H4 (cell line): ENCODE results near the gene ENDOD1. TPM values are rescaled to one million over a fixed set of nuclear protein-coding genes. Genes with fewer than 3 reads are reported as not detected.
"Not testable (repeated sequence)": the region's sequence is repeated elsewhere in the genome, so short reads cannot be mapped to it uniquely, and the experiment has no call there.

Experiments used
- DNase-seq: peaks from one replicate; pipeline ENCODE4 v3.0.0-alpha.2; 2015; ENCODE audit warnings: low spot score
- total RNA-seq: library from RNA; depleted of rRNA; stranded (reverse); fragments of >200 nt; shearing (Covaris generic); gene quantifications from 2 replicates; pipeline ENCODE4 v1.2.3, GENCODE V29; 2014; rRNA removed

Gene ENDOD1, protein sequence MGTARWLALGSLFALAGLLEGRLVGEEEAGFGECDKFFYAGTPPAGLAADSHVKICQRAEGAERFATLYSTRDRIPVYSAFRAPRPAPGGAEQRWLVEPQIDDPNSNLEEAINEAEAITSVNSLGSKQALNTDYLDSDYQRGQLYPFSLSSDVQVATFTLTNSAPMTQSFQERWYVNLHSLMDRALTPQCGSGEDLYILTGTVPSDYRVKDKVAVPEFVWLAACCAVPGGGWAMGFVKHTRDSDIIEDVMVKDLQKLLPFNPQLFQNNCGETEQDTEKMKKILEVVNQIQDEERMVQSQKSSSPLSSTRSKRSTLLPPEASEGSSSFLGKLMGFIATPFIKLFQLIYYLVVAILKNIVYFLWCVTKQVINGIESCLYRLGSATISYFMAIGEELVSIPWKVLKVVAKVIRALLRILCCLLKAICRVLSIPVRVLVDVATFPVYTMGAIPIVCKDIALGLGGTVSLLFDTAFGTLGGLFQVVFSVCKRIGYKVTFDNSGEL
- total RNA-seq = 3.6 and 4.0 TPM in 2 replicates

DNA sequence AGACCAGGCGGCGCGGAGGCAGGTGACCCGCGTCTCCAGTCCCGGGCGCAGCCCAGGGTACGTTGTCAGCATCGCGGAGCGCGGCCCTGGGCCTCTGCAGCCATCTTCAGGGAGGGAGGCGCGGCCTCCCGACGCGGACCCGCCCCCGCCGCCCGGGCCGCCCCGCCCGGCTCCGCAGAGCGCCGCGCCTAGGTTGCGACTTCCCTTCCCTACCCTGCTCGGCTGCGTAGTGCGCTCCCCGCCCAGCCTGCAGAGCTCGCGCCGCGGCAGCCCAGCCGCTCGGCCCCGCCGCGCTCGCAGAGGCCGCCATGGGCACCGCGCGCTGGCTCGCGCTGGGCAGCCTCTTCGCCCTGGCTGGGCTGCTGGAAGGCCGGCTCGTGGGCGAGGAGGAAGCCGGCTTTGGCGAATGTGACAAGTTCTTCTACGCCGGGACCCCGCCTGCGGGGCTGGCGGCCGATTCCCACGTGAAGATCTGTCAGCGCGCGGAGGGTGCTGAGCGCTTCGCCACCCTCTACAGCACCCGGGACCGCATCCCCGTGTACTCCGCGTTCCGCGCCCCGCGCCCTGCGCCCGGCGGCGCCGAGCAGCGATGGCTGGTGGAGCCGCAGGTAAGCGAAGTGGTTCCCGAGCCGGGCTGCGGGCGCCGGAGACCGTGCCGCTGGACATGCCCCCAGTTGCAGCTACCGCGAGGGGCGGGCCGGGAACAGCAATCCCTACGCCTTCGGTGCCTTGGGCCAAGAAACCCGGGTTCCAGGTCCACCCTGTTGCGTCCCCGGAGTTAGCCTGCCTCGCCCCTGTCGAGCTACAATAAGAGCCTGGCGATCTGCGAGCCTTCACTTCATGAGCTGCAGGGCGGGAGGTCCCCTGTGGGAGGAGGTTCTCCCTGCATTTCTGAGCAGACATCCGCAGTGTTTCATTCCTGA, at the start of gene ENDOD1:
TSS of gene ENDOD1 (plus strand) at position 227 of the 923 bp plus-strand sequence. CDS start at position 309, 82 bp downstream.
- DNase-seq = peak; percentile 44

- DNase-seq = no peak
These were observed 47.4 kb upstream of the ENDOD1 start for GRCh38 chr11:95042239-95042638.

GRCh38 chr11:95042906-95043305, 46.7 kb upstream of the ENDOD1 start:
- DNase-seq = no peak

DNA sequence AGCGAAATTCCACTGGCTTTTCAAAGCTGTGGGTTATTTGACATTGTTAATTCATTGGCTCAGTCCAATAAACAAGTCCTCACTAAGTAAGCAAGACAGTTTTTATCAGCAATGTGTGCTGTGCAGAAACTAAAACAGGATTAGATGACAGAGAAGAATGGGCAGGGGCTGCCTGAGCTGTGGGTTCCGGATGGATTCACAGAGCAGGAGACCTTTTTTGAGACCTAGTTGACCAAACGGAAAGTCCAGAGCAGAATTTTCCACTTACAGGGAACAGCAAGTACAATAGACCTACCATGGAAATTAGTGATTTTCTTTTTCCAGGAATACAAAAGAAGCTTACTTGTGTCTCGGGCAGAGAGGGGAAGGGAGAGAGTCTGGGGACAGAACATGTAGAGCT, 45.6 kb upstream of the ENDOD1 start:
- DNase-seq = no peak

GRCh38 chr11:95045812-95046211, 43.8 kb upstream of the ENDOD1 start:
- DNase-seq = no peak

GRCh38 chr11:95049122-95049521, 40.5 kb upstream of the ENDOD1 start, which contains the start of gene KDM4F:
KDM4F (plus strand) TSS chr11:95049422.
- DNase-seq = not testable (repeated sequence)

DNA sequence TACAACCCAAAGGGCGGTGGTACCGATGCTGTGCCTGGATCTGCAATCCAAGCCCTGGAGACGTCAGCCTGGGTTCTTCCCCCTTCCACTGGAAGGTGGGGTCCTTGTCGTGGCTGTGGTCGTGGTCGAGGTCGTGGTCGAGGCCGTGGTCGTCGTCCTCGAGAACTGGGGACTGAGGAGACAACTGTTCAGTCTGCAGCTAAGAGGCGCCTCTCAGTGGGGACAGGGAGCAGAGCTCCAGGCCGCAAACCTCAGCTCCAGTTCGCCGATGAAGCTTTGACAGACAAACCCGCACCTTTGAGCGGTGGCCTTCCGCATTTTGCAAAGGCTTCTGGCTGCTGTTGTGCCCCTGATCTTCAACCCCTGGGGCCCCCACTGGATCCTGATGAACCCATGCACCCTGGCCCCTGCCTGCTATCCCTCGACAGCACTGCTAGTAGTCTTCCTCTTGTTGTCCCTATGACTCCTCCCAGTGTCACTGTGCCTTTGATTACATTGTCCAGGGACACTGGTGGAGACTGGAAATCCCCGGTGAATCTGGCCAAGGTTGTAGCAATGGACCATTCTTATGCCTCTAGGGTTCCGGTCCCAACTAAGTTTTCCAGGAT, 38.9 kb upstream of the ENDOD1 start:
- no peak for DNase-seq

- DNase-seq = no peak
These were observed 35.3 kb upstream of the ENDOD1 start for GRCh38 chr11:95054356-95054755.

DNA sequence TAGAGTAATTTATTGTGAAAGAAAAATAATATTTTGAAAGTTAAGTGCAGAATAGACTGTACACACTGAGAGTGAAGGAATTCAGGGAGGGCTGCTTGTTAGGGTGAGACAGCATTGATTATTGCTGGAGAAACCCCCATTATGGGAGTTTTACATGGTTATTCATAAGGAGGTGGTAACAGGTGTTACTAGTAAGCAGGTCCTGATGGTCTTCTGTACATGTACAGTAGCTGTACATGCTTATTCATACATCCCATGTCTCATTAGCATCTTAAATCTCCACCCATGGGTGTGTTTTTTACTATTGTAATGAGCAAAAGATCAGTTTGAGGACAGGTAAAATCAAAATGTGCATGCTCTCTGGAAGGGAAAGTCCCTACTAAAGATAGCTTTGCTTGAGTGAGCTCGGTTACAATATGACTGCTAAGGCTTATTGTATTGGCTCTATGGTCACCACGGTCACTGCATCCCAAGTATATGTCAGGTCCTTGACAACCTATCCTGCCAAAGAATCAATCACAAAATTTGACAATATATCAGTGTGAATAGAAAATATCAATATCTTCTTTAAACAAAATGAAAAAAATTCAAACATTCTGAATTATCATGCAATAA, 34.3 kb upstream of the ENDOD1 start:
- no peak for DNase-seq

- DNase-seq = no peak
These were observed 31.7 kb upstream of the ENDOD1 start for GRCh38 chr11:95057959-95058358.

DNA sequence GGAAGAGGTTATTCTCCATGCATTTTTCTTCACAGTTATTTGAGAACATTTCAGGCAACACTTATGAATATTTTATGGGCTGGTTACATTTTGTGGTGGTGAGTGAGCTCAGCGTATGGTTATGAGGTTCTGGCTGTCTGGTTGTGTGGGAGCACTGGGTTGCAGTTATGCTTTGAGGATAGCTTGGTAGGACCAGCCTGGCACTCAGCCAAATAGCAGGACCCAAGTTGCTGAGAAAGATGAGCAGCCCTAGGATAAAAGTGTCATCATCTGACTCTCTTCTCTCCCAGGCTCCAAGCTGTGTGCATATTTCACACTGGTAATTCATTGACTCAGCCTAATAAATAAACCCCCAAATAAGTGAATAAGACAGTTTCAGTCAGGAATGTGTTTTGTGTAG, 31.0 kb upstream of the ENDOD1 start:
- no peak for DNase-seq

DNA sequence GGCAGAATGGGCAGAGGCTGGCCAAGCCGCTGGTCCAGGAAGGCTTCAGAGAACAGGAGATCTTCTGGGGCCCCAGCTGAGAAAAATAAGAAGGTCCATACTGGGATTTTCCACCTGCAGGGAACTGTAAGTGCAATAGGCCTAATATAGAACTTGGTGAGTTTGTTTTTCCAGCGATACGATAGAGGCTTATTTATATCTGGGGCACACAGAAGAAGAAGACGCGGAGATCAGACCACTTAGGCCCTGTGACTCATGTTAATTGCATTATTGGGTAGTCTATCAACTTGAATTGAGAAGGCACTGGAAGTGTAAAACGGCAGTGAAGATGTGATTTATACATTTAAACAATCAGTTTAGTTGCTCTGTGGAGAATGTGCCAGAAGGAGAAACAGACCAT, 30.6 kb upstream of the ENDOD1 start:
- DNase-seq = no peak

DNA sequence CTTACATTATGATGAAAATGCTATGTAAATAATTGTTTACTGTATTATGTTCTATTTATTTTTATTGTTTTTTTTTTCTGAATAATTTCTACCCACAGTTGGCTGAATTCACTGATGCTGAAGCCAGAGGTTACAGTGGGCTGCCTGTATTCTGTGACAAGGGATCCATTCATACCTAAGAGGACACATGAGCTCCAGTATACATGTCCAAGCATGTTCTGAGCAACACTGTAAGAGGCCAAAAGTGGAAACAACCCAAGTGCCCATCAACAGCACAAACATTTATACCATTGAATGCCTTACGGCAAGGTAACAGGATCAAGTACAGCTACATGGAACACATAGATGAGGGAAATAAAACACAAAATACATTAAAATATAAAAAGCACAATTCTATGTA, 24.3 kb upstream of the ENDOD1 start:
- no peak for DNase-seq

- DNase-seq = no peak
These were observed 23.0 kb upstream of the ENDOD1 start, which contains the start of gene SRSF8 for GRCh38 chr11:95066716-95067038. SRSF8 (plus strand) TSS chr11:95066919; CDS start chr11:95067227, 308 bp downstream.

DNA sequence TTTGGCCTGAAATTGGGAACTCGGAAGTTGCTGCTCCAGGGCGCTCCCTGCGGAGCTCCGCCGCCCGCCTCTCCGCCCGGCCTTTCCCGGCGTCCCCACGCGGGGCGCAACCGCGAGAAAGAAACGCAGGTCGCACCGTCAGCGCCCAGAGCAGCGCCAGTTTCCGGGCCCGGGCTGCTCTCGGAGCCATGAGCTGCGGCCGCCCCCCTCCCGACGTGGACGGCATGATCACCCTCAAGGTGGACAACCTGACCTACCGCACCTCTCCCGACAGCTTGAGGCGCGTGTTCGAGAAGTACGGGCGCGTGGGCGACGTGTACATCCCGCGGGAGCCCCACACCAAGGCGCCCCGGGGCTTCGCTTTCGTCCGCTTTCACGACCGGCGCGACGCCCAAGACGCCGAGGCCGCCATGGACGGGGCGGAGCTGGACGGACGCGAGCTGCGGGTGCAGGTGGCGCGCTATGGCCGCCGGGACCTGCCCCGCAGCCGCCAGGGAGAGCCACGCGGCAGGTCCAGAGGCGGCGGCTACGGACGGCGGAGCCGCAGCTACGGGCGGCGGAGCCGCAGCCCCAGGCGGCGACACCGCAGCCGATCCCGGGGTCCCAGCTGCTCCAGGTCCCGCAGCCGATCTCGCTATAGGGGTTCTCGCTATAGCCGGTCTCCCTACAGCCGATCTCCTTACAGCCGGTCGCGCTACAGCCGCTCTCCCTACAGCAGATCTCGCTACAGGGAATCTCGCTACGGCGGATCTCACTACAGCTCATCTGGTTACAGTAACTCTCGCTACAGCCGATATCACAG, 22.4 kb upstream of the ENDOD1 start:
- DNase-seq = peak; percentile 59

DNA sequence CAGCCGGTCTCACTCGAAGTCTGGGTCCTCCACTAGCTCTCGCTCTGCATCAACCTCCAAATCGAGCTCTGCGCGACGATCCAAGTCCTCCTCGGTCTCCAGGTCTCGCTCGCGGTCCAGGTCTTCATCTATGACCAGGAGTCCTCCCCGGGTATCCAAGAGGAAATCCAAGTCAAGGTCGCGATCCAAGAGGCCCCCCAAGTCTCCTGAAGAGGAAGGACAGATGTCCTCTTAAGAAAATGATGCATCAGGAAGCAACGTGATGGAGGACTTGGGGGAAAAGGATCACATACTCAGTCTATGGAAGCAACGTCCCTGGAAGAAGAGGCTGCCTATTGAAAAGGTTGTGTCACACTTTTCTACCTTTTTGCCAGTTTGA, 21.8 kb upstream of the ENDOD1 start:
- DNase-seq = no peak

DNA sequence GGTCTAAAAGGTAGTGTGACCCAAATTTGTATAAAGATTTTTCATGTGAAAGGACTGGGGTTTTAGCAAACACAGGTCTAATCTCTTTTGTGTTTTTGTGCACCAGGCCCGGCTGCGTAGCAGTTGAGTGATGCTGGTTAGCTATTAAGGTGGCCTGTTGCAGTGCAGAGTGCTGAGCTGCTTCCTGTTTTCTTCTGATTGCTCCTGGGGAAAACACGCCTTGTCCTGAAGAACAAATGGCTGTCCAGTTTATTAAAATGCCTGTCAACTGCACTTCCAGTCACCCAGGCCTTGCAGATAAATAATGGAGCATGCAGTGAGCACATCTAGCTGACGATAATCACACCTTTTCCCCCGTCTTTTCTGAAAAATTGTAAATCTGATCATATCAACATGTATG, 21.1 kb upstream of the ENDOD1 start:
- peak; percentile 96 for DNase-seq

DNA sequence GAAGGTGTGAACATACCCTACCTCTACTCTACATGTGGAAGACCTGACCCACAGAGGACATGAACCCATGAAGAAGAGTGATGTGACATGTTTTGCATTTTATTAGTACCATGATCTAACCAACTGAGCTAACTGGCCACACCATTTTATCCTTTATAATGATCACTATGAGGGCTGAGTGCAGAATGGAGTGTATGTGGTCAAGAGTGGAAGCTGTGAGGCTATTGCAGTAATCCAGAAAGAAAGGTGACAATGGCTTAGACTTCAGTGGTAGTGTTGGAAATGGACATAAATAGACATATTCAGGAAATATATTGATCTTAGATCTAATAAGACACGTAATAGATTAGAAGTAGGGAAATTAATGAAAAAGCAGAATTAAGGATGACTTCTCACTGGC, 19.2 kb upstream of the ENDOD1 start:
- no peak for DNase-seq

GRCh38 chr11:95072948-95073347, 16.7 kb upstream of the ENDOD1 start:
- no peak for DNase-seq

DNA sequence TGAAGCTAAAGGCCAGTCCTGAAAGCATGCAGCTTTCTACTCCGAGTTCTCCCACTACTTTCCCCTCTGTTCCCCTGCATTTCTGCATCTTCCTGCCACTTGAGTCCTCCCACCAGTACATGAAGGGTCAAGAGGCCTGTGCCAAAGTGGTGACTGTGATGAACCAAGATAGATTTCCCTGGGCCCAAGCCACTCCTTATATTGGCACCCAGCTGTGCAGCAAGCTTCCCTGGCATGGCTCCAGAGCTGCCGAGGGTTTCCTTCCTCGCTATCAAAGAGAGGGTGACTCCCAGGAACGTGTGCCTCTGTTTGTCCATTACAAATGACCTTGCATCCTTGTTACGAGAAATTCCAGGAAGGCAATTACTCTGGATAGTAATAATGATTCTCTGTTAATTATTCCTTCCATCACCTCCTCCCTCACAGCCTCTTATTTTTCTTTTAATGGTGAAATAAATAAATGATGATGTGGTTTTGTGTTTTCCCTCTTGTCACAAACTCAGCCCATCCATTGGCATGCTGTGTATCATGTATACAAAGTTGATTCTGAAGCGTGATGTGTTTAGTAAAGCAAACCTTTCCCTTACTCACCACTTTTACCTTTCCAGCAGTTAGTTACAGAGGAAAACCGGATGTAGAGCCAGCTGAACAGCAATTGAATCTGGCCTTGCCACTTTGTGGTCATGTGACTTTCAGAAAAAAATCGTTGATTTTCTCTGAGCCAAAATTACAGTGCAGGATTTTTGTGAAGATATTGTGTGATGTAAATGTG, 14.7 kb upstream of the ENDOD1 start:
- DNase-seq = no peak
